HG03521 (cell line): ENCODE results near the gene PYROXD2.
"Not testable (repeated sequence)": the region's sequence is repeated elsewhere in the genome, so short reads cannot be mapped to it uniquely, and the experiment has no call there.

Experiments used
- ATAC-seq: cut with Tn5 transposase; IDR thresholded peaks from one replicate; pipeline ENCODE4 v1.9.1; 2021; ENCODE audit warnings: mild to moderate bottlenecking, moderate library complexity; ENCODE audit not compliant: unreplicated experiment

PYROXD2 gene

GRCh38 chr10:98396096-98397063 is 18.6 kb downstream of the PYROXD2 start:
- ATAC-seq, result no peak

- no peak for ATAC-seq
Measured at GRCh38 chr10:98394851-98395440, 20.0 kb downstream of the PYROXD2 start.

- ATAC-seq, result peak; percentile 67
Measured at GRCh38 chr10:98391578-98391991, 23.4 kb downstream of the PYROXD2 start.

- peak; percentile 31 for ATAC-seq
Measured at GRCh38 chr10:98391065-98391464, 23.9 kb downstream of the PYROXD2 start.

DNA sequence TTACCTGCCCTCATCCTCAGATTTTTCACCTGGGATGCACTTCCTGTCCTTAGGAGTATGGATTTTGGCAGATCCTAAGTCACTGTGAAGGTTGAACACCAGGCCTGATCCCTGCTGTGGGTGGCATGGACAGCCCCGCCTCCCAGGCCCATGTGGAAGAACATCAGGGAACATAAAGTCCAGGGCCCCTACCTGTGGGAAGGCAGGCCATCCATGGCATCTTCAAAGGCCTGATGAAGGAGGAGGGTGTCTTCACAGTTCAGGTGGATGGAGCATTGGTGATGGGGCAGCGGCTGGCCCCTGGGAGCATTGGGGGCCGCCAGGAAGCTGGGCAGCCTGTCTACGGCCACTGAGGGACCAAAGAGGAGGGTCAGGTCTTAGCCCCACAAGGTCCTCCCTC is 24.6 kb downstream of the PYROXD2 start:
- no peak for ATAC-seq

GRCh38 chr10:98389398-98389797 is 25.6 kb downstream of the PYROXD2 start:
- ATAC-seq, result no peak

DNA sequence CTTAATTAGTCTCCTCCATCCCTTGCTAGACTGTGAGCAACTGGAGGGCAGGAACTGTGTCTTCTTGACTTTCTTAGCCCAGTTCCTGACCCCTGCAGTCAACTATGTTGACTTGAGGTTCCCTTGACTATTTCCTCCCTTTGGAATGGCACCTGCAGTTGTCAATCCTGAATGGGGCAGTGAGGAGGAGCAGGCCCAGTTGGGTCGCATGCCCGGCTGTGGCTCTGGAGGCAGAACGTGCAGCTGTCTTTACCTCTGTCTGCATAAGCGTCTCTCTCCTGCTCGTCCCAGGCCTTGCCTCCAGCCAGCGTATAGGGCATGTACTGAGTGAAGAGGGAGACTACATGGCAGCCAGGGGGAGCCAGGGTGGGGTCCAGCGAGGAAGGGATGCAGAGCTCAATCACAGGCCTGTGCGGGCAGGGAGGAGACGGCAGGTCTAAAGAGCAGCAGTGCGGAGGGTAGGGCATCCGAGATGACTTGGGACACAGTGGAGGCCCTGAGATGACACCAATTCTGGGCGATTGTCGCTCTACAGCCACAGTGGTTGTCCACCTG is 26.8 kb downstream of the PYROXD2 start:
- ATAC-seq, result no peak

- no peak for ATAC-seq
Measured at GRCh38 chr10:98384531-98385133, 30.4 kb downstream of the PYROXD2 start.

DNA sequence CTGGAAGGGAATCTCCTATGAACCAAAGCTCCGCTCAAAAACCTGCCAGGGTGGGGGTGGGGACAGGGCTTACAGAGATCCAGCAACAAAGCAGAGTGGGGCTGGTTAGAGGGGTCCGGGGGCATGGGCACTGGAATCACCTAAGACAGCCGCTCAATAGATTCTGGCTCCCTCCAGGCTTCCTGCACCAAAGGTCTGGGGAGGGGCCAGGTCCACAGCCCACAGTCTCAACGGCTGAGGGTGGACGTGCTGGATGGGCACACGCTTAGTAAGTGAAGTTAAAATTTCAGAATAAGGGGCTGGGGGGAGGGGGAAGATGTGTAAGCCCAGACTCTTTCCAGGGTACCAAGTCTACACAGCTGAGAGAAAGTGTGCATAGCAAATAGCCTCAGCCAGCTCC is 31.1 kb downstream of the PYROXD2 start:
- no peak for ATAC-seq

- ATAC-seq, result not testable (repeated sequence)
Measured at GRCh38 chr10:98383134-98383667, 31.8 kb downstream of the PYROXD2 start.

DNA sequence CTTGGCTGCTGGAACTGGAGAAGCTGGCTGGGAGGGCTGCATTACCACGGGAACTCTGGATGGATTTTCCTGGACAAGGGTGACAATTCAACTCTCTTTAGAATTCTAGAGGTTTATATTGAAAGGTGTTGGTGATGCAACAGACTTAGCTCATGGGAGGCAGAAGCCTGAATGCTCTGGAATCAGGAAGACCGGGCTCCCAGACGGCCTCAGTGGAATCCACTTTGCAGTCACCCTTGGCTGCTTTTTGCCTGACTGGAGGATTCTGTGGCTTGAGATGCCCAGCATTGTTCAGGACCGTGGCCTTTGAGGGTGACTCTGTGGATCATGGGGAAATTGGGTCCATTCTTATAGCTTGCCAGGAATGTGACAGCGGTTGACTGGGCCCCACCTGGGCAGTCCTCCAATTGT is 32.3 kb downstream of the PYROXD2 start:
- ATAC-seq, result no peak

DNA sequence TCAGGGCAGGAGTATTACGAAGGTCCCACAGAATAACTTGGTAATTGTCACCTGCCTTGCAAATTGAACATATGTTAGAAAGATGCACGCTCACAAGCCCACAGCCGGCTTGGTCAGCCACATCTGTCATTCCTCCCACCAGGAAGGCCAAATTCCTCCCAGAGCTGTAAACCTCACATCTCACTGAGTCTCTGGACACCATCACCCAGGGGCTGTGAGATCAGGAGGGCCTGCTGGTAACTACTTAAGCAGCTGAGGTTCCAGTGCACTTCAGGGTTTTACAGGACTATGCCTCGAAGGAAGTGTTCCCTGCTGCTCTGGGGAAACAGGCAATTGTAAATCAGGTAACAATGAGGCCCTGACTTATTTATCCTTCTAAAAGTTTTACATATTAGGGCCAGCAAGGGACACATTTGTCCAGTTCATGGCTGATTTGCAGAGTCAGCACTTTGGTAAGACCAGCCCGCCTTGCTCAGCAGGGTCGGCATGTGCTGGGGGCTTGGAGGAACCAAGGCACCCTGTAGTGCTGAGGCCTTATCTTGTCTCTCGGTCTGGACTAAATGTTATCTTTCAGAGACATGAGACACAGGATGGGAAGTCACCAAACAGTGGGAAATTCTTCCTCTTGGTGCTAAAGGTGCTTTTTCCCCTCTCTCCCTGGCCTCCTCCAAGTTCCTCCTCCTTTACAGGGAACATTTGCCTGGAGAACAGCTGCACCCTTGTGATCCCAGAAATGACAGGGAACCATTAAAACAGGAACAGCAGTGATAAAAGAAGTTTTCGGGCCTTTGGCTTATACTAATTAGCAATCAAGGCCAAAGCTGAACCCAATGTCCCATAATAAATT is 34.3 kb downstream of the PYROXD2 start:
- no peak for ATAC-seq

GRCh38 chr10:98378722-98379121 is 36.3 kb downstream of the PYROXD2 start:
- ATAC-seq, result no peak

DNA sequence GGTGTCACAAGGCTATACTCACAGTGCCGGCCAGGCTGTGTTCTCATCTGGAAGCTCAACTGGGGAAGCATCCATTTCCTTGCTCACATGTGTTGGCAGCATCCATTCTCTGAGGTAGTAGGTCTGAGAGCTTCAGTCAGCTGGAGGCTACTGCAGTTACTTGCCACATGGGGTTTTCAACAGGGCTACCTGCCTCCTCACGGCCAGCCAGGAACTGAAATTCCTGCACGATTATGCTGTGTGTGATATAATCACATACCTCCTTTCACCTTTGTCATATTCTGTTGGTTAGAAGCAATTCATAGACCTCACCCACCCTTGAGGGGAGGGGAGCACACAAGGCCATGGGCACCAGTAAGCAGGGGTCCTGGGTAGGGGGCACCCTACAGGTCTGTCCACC is 37.4 kb downstream of the PYROXD2 start:
- no peak for ATAC-seq

- ATAC-seq, result no peak
Measured at GRCh38 chr10:98377001-98377400, 38.0 kb downstream of the PYROXD2 start.

DNA sequence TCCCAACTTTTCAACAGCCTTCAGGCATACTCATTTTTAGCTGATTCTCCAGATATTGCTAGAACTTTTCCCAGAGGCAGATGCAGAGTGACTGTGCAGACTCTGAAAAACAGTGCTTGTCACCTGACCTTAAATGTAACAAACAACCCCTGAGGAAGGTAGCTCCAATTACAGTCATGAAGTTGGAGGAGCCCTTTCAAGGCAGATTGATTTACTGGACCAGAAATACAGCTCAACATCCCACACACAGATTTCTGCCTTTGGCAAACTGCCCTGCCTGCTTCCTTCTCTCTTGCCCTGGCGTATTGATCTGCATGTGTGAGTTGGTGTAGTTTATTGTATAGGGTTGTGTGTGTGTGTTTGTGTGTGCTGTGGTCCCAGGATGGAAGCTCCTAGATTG is 38.5 kb downstream of the PYROXD2 start:
- ATAC-seq, result no peak

GRCh38 chr10:98374217-98374985 is 40.6 kb downstream of the PYROXD2 start:
- ATAC-seq, result no peak

GRCh38 chr10:98373260-98374040 is 41.5 kb downstream of the PYROXD2 start:
- ATAC-seq, result no peak
